ENCODE measurements around the gene CDKL4. TPM values are rescaled to one million over a fixed set of nuclear protein-coding genes. Genes with fewer than 3 reads are reported as not detected.

The CDKL4 gene
- total RNA-seq, 2 experiments from 2014 or later, result 0.75 TPM; not detected in 1

DNA sequence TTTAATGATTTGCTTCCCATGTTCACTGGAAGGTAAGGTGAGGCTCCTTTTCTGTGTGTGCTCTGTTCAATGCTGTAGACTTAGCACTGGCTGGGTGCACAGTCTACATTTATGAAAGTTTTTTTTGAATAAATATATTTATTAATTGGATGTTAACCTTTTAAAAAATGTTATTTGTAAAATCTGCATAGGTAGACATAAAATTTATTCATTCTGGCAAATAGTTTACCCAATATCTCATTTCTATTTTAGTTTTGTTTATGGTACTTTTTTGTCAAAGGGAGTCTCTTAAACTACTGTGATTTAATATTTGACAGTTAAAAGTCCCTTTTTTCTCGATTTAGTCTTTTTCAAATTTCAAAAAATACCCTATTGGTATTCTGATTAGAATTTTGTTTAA, 19.9 kb downstream of the CDKL4 start:
- H3K27me3 Mint-ChIP-seq, result no peaks in the 10 kb centered on the region
- intact Hi-C loops (cut with DNase I, micrococcal nuclease), result no loop called here

DNA sequence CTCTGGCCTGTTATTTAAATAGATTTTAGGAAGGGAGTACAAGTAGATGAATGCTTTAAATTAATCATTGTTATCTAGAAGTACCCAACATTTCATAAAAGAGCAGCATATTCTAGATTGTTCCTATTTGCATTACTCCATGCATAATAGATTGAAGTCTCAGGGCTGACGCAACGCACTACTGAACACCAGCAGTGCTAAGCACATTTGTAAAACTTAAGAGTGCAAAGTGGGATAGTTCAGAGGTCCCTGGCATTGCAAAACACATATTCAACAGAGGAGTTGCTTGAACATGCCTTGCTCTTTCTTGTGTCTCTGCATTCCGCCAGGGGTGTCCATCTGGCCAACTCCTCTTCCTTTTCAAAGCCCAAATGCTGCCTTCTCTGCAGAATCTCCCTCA, 22.3 kb downstream of the CDKL4 start:
- Mint-ChIP-seq H3K36me3 (ENCODE audit: low read depth) (no peaks in the 10 kb centered on the region), H3K27ac (no peak overlapping the region), H3K4me3 (no peak overlapping the region), H3K4me1 (ENCODE audit: low read depth) (peaks cover 23% of the 10 kb centered on the region), H3K9me3 (no peaks in the 10 kb centered on the region), H3K27me3 (no peaks in the 10 kb centered on the region)
- DNase-seq, result no peak
- no peaks in the 10 kb centered on the region for H3K9me3 ChIP-seq (ENCODE audit: control insufficient read depth in 1 of 2, insufficient read depth in 1 of 2, low read length in 2 of 2)
- H3K36me3 ChIP-seq (ENCODE audit: insufficient read depth, low read length), result no peaks in the 10 kb centered on the region
- intact Hi-C loops (cut with DNase I, micrococcal nuclease), result no loop called here
- TF ChIP-seq, protein P1, sequence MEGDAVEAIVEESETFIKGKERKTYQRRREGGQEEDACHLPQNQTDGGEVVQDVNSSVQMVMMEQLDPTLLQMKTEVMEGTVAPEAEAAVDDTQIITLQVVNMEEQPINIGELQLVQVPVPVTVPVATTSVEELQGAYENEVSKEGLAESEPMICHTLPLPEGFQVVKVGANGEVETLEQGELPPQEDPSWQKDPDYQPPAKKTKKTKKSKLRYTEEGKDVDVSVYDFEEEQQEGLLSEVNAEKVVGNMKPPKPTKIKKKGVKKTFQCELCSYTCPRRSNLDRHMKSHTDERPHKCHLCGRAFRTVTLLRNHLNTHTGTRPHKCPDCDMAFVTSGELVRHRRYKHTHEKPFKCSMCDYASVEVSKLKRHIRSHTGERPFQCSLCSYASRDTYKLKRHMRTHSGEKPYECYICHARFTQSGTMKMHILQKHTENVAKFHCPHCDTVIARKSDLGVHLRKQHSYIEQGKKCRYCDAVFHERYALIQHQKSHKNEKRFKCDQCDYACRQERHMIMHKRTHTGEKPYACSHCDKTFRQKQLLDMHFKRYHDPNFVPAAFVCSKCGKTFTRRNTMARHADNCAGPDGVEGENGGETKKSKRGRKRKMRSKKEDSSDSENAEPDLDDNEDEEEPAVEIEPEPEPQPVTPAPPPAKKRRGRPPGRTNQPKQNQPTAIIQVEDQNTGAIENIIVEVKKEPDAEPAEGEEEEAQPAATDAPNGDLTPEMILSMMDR (IDR thresholded peaks at IDR 0.05), result no peak
- no peak for ATAC-seq (ENCODE audit: poor library complexity)
- ChIA-PET POLR2A (no interaction called here), CTCF (no interaction called here)
- H3K27ac ChIP-seq (ENCODE audit: low read depth in 1 of 2, low read length in 2 of 2), result no peak overlapping the region
- H3K4me3 ChIP-seq (ENCODE audit: low read length), result no peak overlapping the region
- H3K27me3 ChIP-seq (ENCODE audit: control insufficient read depth in 1 of 2, insufficient read depth in 2 of 2, low read length in 2 of 2), result no peaks in the 10 kb centered on the region
- H3K4me1 ChIP-seq (ENCODE audit: insufficient read depth, low read length), result peaks cover 33% of the 10 kb centered on the region

More for the DNA sequence above, 19.9 kb downstream of the CDKL4 start:
- no peak for DNase-seq
- H3K9me3 Mint-ChIP-seq, result no peaks in the 10 kb centered on the region
- H3K9me3 ChIP-seq (ENCODE audit: control insufficient read depth in 1 of 2, insufficient read depth in 1 of 2, low read length in 2 of 2), result no peaks in the 10 kb centered on the region
- peaks cover 18% of the 10 kb centered on the region for H3K4me1 Mint-ChIP-seq (ENCODE audit: low read depth)
- no peak for ATAC-seq (ENCODE audit: poor library complexity)
- no peaks in the 10 kb centered on the region for H3K36me3 Mint-ChIP-seq (ENCODE audit: low read depth)
- H3K27ac Mint-ChIP-seq, result no peak overlapping the region
- POLR2A ChIA-PET, result interaction anchor here (1.5 kb wide), 1 partner anchor 103 kb away, joined by 3 read pairs; the partner anchor contains the start of gene SOS1
- CTCF ChIA-PET, result interaction anchor here (0.6 kb wide), 1 partner anchor 73 kb away, joined by 3 read pairs; no protein-coding TSS in a partner anchor
- no peak overlapping the region for H3K27ac ChIP-seq (ENCODE audit: low read depth in 1 of 2, low read length in 2 of 2)
- H3K4me1 ChIP-seq (ENCODE audit: insufficient read depth, low read length), result peaks cover 19% of the 10 kb centered on the region
- no peak overlapping the region for H3K4me3 Mint-ChIP-seq
- TF ChIP-seq, protein P1 (IDR thresholded peaks at IDR 0.05), result no peak
- no peaks in the 10 kb centered on the region for H3K36me3 ChIP-seq (ENCODE audit: insufficient read depth, low read length)
- no peak overlapping the region for H3K4me3 ChIP-seq (ENCODE audit: low read length)
- H3K27me3 ChIP-seq (ENCODE audit: control insufficient read depth in 1 of 2, insufficient read depth in 2 of 2, low read length in 2 of 2), result no peaks in the 10 kb centered on the region

DNA sequence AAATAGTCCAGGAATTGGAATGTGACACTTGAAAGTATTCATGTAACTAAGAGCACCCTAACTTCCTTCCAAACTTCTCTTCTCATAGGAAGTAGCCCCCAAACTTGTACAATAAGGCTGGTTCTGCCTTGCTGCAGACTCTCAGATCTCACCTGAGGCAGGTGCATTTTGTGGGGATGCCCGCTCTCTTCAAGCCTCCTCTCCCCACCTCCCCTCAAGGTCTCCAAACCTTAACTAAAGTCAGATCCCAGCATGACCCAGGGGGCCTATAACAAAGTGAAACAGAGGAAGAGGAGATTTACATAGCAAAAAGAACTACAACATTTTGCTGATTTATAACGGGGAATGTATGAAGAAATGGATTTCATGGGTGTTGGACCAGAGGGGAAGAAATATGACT, 23.6 kb downstream of the CDKL4 start:
- Histone ChIP-seq H3K4me1 (ENCODE audit: insufficient read depth, low read length) (peaks cover 43% of the 10 kb centered on the region), H3K27ac (ENCODE audit: low read depth in 1 of 2, low read length in 2 of 2) (no peak overlapping the region), H3K9me3 (ENCODE audit: control insufficient read depth in 1 of 2, insufficient read depth in 1 of 2, low read length in 2 of 2) (no peaks in the 10 kb centered on the region), H3K4me3 (ENCODE audit: low read length) (no peak overlapping the region), H3K36me3 (ENCODE audit: insufficient read depth, low read length) (no peaks in the 10 kb centered on the region), H3K27me3 (ENCODE audit: control insufficient read depth in 1 of 2, insufficient read depth in 2 of 2, low read length in 2 of 2) (no peaks in the 10 kb centered on the region)
- POLR2A ChIA-PET, result no interaction called here
- H3K4me1 Mint-ChIP-seq (ENCODE audit: low read depth), result peaks cover 33% of the 10 kb centered on the region
- intact Hi-C loops (cut with DNase I, micrococcal nuclease), result no loop called here
- CTCF ChIA-PET, result no interaction called here
- no peak for DNase-seq
- no peaks in the 10 kb centered on the region for H3K36me3 Mint-ChIP-seq (ENCODE audit: low read depth)
- no peak overlapping the region for H3K27ac Mint-ChIP-seq
- TF ChIP-seq, protein P1 (IDR thresholded peaks at IDR 0.05), result no peak
- no peak overlapping the region for H3K4me3 Mint-ChIP-seq
- H3K27me3 Mint-ChIP-seq, result no peaks in the 10 kb centered on the region
- ATAC-seq (ENCODE audit: poor library complexity), result no peak
- H3K9me3 Mint-ChIP-seq, result no peaks in the 10 kb centered on the region
